Measurements from ENCODE around the gene MCMBP. TPM values are rescaled to one million over a fixed set of nuclear protein-coding genes. Genes with fewer than 3 reads are reported as not detected.

The MCMBP gene
- polyA plus RNA-seq, 3 donors from 2014 or later, result 46.6 to 65.6 (median 52.4) TPM

- DNase-seq, result no peak
- H3K9me3 Mint-ChIP-seq, result no peaks in the 10 kb centered on the region
- peaks cover 0 to 7% of the 10 kb centered on the region in 2 donors for H3K4me1 Mint-ChIP-seq
- no peak overlapping the region for H3K4me3 Mint-ChIP-seq
- H3K27me3 Mint-ChIP-seq (ENCODE audit: low read depth in 3 of 3), result no peaks in the 10 kb centered on the region
- H3K36me3 Mint-ChIP-seq, result peaks cover 37 to 69% (median 43%) of the 10 kb centered on the region in 3 donors
- H3K27ac Mint-ChIP-seq, result peak overlapping the region; percentile 22 to 73 (median 56)
These were observed 38.5 kb downstream of the MCMBP start for GRCh38 chr10:119834188-119834587.

GRCh38 chr10:119832951-119833350 is 39.7 kb downstream of the MCMBP start:
- Mint-ChIP-seq H3K27ac (peak overlapping the region in 4 of 6 donors; percentile 11 to 67 (median 50)), H3K9me3 (no peaks in the 10 kb centered on the region), H3K4me1 (peaks cover 0 to 7% of the 10 kb centered on the region in 2 donors), H3K27me3 (ENCODE audit: low read depth in 3 of 3) (no peaks in the 10 kb centered on the region), H3K4me3 (no peak overlapping the region), H3K36me3 (peaks cover 37 to 66% (median 43%) of the 10 kb centered on the region in 3 donors)
- no peak for DNase-seq

- Mint-ChIP-seq H3K36me3 (peaks cover 35 to 64% (median 40%) of the 10 kb centered on the region in 3 donors), H3K4me1 (peaks cover 0 to 7% of the 10 kb centered on the region in 2 donors), H3K27me3 (ENCODE audit: low read depth in 3 of 3) (no peaks in the 10 kb centered on the region), H3K27ac (peak overlapping the region in 1 of 6 donors; percentile 48), H3K9me3 (no peaks in the 10 kb centered on the region), H3K4me3 (no peak overlapping the region)
- no peak for DNase-seq
These were observed 41.0 kb downstream of the MCMBP start for GRCh38 chr10:119831656-119832055.

GRCh38 chr10:119830851-119831250 is 41.8 kb downstream of the MCMBP start:
- peaks cover 0 to 7% of the 10 kb centered on the region in 2 donors for H3K4me1 Mint-ChIP-seq
- H3K27ac Mint-ChIP-seq, result no peak overlapping the region
- DNase-seq, result no peak
- peaks cover 34 to 60% (median 40%) of the 10 kb centered on the region in 3 donors for H3K36me3 Mint-ChIP-seq
- no peak overlapping the region for H3K4me3 Mint-ChIP-seq
- H3K9me3 Mint-ChIP-seq, result no peaks in the 10 kb centered on the region
- no peaks in the 10 kb centered on the region for H3K27me3 Mint-ChIP-seq (ENCODE audit: low read depth in 3 of 3)

GRCh38 chr10:119829429-119829828 is 43.2 kb downstream of the MCMBP start:
- Mint-ChIP-seq H3K27ac (peak overlapping the region in 3 of 6 donors; percentile 9 to 17 (median 15)), H3K4me1 (peaks cover 0 to 7% of the 10 kb centered on the region in 2 donors), H3K27me3 (ENCODE audit: low read depth in 3 of 3) (no peaks in the 10 kb centered on the region), H3K4me3 (no peak overlapping the region), H3K36me3 (peaks cover 27 to 48% (median 31%) of the 10 kb centered on the region in 3 donors), H3K9me3 (no peaks in the 10 kb centered on the region)
- DNase-seq, result no peak

GRCh38 chr10:119827430-119827829 is 45.2 kb downstream of the MCMBP start:
- DNase-seq, result no peak
- no peaks in the 10 kb centered on the region for H3K9me3 Mint-ChIP-seq
- H3K36me3 Mint-ChIP-seq, result peaks cover 23 to 57% (median 38%) of the 10 kb centered on the region in 3 donors
- H3K4me3 Mint-ChIP-seq, result no peak overlapping the region
- H3K4me1 Mint-ChIP-seq, result no peaks in the 10 kb centered on the region
- H3K27ac Mint-ChIP-seq, result peak overlapping the region in 2 of 6 donors; percentile 44 to 47
- H3K27me3 Mint-ChIP-seq (ENCODE audit: low read depth in 3 of 3), result no peaks in the 10 kb centered on the region

GRCh38 chr10:119826771-119827170 is 45.9 kb downstream of the MCMBP start:
- no peaks in the 10 kb centered on the region for H3K4me1 Mint-ChIP-seq
- peak overlapping the region in 3 of 6 donors; percentile 0 to 47 (median 44) for H3K27ac Mint-ChIP-seq
- no peaks in the 10 kb centered on the region for H3K9me3 Mint-ChIP-seq
- H3K27me3 Mint-ChIP-seq (ENCODE audit: low read depth in 3 of 3), result no peaks in the 10 kb centered on the region
- H3K36me3 Mint-ChIP-seq, result peaks cover 17 to 58% (median 36%) of the 10 kb centered on the region in 3 donors
- DNase-seq, result no peak
- no peak overlapping the region for H3K4me3 Mint-ChIP-seq

- Mint-ChIP-seq H3K27ac (peak overlapping the region in 1 of 6 donors; percentile 6), H3K27me3 (ENCODE audit: low read depth in 3 of 3) (no peaks in the 10 kb centered on the region), H3K4me3 (no peak overlapping the region), H3K9me3 (no peaks in the 10 kb centered on the region), H3K36me3 (peaks cover 13 to 47% (median 31%) of the 10 kb centered on the region in 3 donors), H3K4me1 (peaks cover 0 to 3% of the 10 kb centered on the region in 2 donors)
- DNase-seq, result no peak
These were observed 48.3 kb downstream of the MCMBP start for GRCh38 chr10:119824299-119824698.

GRCh38 chr10:119821182-119821581 is 51.5 kb downstream of the MCMBP start:
- Mint-ChIP-seq H3K9me3 (peaks cover 0 to 2% (median 0%) of the 10 kb centered on the region in 6 donors), H3K27ac (no peak overlapping the region), H3K4me3 (no peak overlapping the region), H3K36me3 (peaks cover 10 to 39% (median 21%) of the 10 kb centered on the region in 3 donors), H3K4me1 (peaks cover 10 to 24% of the 10 kb centered on the region in 2 donors), H3K27me3 (ENCODE audit: low read depth in 3 of 3) (no peaks in the 10 kb centered on the region)
- DNase-seq, result no peak

GRCh38 chr10:119818889-119819270 is 53.8 kb downstream of the MCMBP start:
- H3K9me3 Mint-ChIP-seq, result peaks cover 0 to 2% (median 0%) of the 10 kb centered on the region in 6 donors
- peaks cover 21 to 38% of the 10 kb centered on the region in 2 donors for H3K4me1 Mint-ChIP-seq
- DNase-seq, result no peak
- H3K36me3 Mint-ChIP-seq, result peaks cover 18 to 40% (median 32%) of the 10 kb centered on the region in 3 donors
- peaks cover 0 to 2% (median 0%) of the 10 kb centered on the region in 3 donors for H3K27me3 Mint-ChIP-seq (ENCODE audit: low read depth in 3 of 3)
- no peak overlapping the region for H3K27ac Mint-ChIP-seq
- peak overlapping the region in 3 of 5 donors; percentile 19 to 33 (median 28) for H3K4me3 Mint-ChIP-seq

GRCh38 chr10:119817991-119818888 is 54.4 kb downstream of the MCMBP start:
- Mint-ChIP-seq H3K4me1 (peaks cover 21 to 38% of the 10 kb centered on the region in 2 donors), H3K27me3 (ENCODE audit: low read depth in 3 of 3) (peaks cover 0 to 2% (median under 1%) of the 10 kb centered on the region in 3 donors), H3K4me3 (peak overlapping the region in 3 of 5 donors; percentile 19 to 33 (median 28)), H3K27ac (no peak overlapping the region), H3K36me3 (peaks cover 17 to 34% (median 30%) of the 10 kb centered on the region in 3 donors), H3K9me3 (peaks cover 0 to 2% (median 0%) of the 10 kb centered on the region in 6 donors)
- peak; percentile 9 to 49 (median 14) for DNase-seq

- H3K27me3 Mint-ChIP-seq (ENCODE audit: low read depth in 3 of 3), result peaks cover 0 to 2% (median 2%) of the 10 kb centered on the region in 3 donors
- peak; percentile 42 to 60 (median 45) for DNase-seq
- peaks cover 0 to 2% (median 0%) of the 10 kb centered on the region in 6 donors for H3K9me3 Mint-ChIP-seq
- H3K4me1 Mint-ChIP-seq, result peaks cover 21 to 38% of the 10 kb centered on the region in 2 donors
- H3K27ac Mint-ChIP-seq, result peak overlapping the region in 2 of 6 donors; percentile 25 to 53
- H3K36me3 Mint-ChIP-seq, result peaks cover 15 to 41% (median 38%) of the 10 kb centered on the region in 3 donors
- peak overlapping the region; percentile 33 to 61 (median 42) for H3K4me3 Mint-ChIP-seq
These were observed 57.0 kb downstream of the MCMBP start for GRCh38 chr10:119815671-119816070.

- no peak for DNase-seq
- Mint-ChIP-seq H3K4me1 (peaks cover 22 to 35% of the 10 kb centered on the region in 2 donors), H3K27me3 (ENCODE audit: low read depth in 3 of 3) (peaks cover 0 to 2% (median 2%) of the 10 kb centered on the region in 3 donors), H3K9me3 (no peaks in the 10 kb centered on the region), H3K36me3 (peaks cover 15 to 44% (median 44%) of the 10 kb centered on the region in 3 donors), H3K27ac (no peak overlapping the region), H3K4me3 (no peak overlapping the region)
These were observed 60.0 kb downstream of the MCMBP start for GRCh38 chr10:119812684-119813083.

GRCh38 chr10:119811122-119811521 is 61.5 kb downstream of the MCMBP start:
- Mint-ChIP-seq H3K27ac (no peak overlapping the region), H3K4me1 (peaks cover 15 to 22% of the 10 kb centered on the region in 2 donors), H3K9me3 (no peaks in the 10 kb centered on the region), H3K36me3 (peaks cover 15 to 44% (median 39%) of the 10 kb centered on the region in 3 donors), H3K27me3 (ENCODE audit: low read depth in 3 of 3) (peaks cover 0 to 2% (median 2%) of the 10 kb centered on the region in 3 donors), H3K4me3 (no peak overlapping the region)
- DNase-seq, result no peak
